ENCODE results near the gene OR11G2.
"Not testable (repeated sequence)": the region's sequence is repeated elsewhere in the genome, so short reads cannot be mapped to it uniquely, and the experiment has no call there.

OR11G2 gene

DNA sequence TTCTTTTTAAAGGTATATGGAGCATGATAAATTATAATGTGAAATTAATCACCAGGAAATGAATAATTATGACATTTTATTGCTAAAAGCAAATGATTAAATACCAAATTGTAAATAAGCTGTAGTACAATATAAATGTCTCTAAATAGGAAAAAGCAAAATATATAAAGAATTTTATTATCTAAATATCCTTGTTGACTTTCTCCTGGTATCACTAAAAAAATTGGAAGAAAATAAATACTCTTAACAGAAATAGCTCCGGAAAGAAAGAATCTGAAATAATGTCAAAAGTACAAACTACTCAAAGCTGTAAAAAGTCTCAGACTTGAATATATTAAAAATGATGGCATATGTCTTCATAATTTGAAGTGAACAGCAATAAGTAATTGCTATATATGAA lies 38.0 kb downstream of the OR11G2 start, which contains the start of gene OR11H7:
Gene OR11H7, plus strand, starts transcription at position 301 of the 400 bp plus-strand sequence.
- DNase-seq = no peak

DNA sequence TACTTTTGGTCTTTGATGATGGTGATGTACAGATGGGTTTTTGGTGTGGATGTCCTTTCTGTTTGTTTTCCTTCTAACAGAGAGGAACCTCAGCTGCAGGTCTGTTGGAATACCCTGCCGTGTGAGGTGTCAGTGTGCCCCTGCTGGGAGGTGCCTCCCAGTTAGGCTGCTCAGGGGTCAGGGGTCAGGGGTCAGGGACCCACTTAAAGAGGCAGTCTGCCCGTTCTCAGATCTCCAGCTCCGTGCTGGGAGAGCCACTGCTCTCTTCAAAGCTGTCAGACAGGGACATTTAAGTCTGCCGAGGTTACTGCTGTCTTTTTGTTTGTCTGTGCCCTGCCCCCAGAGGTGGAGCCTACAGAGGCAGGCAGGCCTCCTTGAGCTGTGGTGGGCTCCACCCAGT lies 44.7 kb downstream of the OR11G2 start:
- not testable (repeated sequence) for DNase-seq

DNA sequence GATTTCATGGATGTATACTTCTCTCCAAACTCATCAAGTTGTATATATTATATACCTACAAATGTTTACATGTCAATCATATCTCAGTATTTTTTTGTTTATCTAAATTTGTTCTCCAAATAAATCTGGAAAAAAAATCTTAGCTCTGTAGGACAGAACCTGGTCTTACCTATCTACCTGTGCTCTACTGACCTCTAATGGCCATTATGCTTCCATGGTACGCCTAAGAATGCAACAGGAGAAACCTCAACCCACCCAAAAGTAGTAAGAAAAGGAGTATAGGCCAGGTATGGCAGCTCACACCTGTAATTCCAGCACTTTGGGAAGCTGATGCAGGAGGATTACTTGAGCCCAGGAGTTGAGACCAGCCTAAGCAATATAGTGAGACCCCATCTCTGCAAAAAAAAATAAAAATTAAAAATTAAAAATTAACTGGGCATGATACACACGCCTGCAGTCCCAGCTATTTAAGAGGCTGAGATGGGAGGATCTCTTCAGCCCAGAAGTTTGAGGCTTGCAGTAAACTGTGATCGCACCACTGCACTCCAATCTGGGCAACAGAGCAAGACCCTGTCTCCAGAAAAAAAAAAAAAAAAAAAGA lies 57.0 kb downstream of the OR11G2 start:
- DNase-seq = no peak

Measured in NCI-H510A (cell line).